NCI-H69 (cell line): ENCODE data around the gene HRH1.
"Not testable (repeated sequence)": the region's sequence is repeated elsewhere in the genome, so short reads cannot be mapped to it uniquely, and the experiment has no call there.

ENCODE experiments used
- DNase-seq: peaks from one replicate; lab custom pipeline; 2025; lab: John Stamatoyannopoulos, UW

The HRH1 gene

DNA sequence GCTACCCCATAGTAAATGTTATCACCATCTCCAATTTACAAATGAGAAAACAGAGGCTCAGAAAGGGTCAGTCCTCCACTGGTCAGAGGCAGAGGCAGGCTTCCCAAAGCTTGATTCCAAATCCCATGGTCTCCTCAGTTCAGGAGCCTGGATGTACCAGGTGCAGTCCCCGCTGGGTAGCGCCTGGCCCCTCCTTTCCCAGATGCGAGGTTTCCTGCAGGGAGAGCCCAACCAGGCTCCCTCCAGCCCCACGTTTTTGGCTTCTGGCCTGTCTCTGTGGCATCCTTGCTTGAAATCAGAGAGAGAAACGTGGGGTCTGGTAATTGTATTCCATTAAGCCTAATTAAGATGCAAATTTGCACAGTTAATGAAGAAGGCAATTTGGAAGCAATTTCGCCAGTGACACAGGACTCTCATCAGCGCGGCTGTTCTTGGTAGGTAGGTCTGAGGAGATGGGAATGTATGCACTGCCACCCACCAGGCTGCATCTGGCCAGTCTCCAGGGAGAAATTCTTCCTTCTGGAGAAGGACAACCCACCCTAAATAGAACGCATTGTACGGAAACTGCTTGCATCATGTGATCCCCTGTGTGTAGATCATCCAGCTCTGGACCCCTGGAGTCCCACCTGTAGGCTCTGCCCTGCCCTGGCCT, 50.5 kb downstream of the HRH1 start:
- DNase-seq: peak; percentile 98

DNA sequence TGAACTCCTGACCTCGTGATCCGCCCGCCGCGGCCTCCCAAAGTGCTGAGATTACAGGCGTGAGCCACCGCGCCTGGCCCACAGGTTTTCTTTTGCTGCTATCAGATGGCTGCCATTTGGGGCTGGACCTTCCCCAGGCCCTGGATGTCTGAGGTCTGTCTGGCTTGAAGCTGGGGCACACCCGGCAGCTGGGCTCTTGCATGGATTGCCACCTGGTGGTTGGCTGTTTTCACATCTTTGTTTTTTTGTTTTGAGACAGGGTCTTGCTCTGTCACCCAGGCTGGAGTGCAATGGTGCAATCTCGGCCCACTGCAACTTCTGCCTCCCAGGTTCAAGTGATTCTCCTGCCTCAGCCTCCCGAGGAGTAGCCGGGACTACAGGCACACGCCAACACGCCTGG, 51.6 kb downstream of the HRH1 start:
- peak; percentile 83 for DNase-seq

DNA sequence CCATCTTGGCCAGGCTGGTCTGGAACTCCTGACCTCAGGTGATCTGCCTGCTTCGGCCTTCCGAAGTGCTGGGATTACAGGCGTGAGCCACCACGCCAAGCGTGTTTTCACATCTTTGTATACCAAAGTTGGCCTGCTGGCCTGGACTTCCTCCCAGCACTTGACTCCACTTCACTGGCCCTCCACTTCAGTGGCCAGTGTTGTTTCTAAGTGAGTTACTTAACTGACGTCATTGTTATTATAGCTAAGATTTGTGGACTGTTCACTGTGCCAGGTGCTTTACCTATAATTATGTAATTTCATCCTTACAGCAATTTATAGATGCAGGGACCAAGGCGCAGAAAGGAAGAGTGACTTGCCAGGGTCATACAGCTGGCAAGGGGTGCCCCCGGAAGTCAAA, 52.0 kb downstream of the HRH1 start:
- peak; percentile 93 for DNase-seq

DNA sequence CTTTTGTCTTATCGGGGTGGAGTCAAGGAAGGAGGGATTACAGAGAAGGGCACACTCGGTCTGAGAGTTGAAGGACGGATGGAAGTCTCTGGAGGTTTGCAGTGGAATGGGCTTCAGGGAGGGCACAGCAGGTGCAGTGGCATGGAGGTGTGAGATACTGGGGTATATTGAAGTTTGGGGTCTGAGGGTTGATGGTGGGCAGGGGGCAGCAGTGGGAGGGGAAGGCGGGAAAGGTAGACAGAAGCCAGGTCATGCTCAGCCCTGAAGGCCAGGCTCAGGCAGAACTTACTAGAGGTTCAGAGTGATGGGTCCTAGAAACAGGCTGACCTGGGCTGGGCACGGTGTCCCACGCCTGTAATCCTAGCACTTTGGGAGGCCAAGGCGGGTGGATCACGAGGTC, 52.7 kb downstream of the HRH1 start:
- DNase-seq: no peak

- DNase-seq: no peak
Observed at GRCh38 chr3:11211531-11212298, 57.4 kb downstream of the HRH1 start.

DNA sequence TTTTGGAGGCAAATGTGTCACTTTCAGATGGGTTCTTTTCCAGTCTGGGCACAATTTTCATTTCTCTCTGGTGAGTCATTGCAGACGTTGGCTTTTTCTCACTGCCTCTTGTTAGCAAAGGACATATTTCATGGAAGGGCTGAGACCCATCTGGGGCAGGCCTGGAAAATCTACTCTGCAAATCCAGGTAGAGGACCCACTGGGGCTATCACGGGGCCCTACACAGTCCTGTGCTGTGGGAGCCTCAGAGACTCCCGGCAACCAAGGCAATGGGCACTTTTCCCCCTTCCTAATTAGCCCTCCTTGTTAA, 58.0 kb downstream of the HRH1 start:
- no peak for DNase-seq

- no peak for DNase-seq
Observed at GRCh38 chr3:11212784-11213183, 58.5 kb downstream of the HRH1 start.

DNA sequence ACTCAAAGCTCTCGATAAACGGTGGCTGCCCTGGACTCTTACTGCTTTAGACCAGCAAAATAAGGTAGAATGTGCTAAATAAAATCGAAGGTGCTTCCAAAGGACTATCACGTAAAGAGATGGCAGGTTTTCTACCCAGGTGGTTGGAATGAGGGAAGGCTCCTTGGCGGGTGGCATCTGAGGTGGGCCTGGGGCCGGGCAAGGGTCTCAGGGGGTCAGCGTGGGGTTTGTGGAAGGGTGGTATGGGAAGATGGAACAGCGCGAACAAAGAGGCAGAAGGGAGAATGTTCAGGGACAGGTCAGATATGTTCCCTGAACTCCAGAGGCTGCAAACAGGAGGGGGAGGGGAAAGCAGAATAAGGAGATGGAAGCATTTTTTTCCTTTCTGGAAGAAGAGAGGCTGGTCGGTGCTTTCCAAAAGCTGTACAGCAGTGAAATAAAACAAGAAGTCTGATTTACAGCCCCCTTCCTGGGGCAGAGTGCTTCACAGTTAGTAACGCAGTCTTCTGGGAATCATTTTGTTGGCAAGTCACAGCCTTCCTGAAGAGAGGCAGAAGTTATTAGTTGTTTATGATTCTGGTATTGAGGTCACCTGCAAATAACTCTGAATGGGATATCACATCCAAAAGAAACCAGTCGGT, 59.6 kb downstream of the HRH1 start:
- DNase-seq: no peak

- no peak for DNase-seq
Observed at GRCh38 chr3:11214451-11214978, 60.2 kb downstream of the HRH1 start.

GRCh38 chr3:11217370-11217769, 63.1 kb downstream of the HRH1 start:
- DNase-seq: not testable (repeated sequence)

GRCh38 chr3:11220230-11220629, 65.9 kb downstream of the HRH1 start:
- DNase-seq: no peak

DNA sequence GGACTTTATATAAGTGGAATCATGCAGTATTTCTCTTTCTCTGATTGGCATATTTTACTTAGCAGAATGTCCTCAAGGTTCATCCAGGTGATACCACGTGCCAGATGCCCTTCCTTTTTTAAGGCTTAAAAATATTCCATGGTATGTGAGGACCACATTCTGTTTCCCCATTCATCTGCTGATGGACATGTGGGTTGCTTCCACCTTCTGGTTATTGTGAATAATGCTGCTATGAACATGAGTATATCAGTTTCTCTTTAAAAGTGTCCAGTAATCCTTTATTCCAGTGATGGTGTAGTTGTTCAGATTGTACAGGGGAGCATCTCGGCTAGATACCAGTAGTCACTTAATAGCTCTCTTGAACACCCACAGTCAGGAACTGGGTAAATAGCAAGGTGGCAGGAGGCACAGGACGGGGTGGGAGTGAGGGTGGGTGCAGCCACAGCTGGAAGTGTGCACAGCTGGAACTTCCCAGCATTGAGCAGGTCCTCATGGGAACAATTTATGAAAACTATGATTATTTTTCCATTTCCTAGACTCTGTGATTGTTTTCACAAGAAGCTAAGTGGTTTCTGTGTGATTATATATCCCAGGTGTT, 67.6 kb downstream of the HRH1 start:
- peak; percentile 4 for DNase-seq

DNA sequence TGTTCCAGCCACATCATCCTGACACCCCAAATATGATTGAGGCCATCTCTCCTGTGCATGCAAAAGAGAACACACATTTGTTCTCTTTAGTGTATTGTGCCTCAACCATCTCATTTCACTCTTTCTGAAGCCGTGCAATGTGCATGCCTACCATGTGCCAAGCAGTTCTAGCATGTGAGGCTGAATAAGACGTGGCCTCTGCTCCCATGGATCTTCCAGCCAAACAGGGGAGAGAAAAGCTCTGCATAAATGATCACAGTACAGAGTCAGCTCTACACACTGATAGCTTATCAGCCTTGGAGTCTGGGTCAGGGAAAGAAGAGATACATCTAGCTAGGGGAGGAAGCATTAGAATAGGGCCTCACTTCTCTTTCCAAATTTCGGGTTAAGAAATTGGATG, 69.7 kb downstream of the HRH1 start:
- no peak for DNase-seq

- no peak for DNase-seq
Observed at GRCh38 chr3:11224870-11225229, 70.6 kb downstream of the HRH1 start.

GRCh38 chr3:11226042-11226370, 71.7 kb downstream of the HRH1 start:
- no peak for DNase-seq

- no peak for DNase-seq
Observed at GRCh38 chr3:11228041-11228440, 73.7 kb downstream of the HRH1 start.

DNA sequence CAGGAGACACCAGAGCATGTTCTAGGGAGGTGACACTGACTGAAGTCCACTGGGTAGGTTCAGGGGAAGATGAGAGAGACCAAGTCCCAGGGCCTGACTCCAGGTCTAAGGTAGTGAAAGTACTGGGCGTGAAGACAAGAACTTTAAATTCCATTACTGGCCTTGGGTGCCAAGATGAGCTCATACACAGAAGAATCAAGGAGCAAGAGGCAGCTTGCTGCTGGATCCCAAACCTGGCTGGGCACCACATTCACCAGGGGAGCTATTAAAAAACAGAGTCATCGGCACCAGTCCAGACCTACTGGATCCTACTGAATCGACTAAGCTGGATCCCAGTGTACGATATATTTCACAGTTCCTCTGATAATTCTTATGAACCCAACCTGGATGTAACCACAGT, 75.8 kb downstream of the HRH1 start:
- DNase-seq: no peak

- no peak for DNase-seq
Observed at GRCh38 chr3:11230832-11231231, 76.5 kb downstream of the HRH1 start.

DNA sequence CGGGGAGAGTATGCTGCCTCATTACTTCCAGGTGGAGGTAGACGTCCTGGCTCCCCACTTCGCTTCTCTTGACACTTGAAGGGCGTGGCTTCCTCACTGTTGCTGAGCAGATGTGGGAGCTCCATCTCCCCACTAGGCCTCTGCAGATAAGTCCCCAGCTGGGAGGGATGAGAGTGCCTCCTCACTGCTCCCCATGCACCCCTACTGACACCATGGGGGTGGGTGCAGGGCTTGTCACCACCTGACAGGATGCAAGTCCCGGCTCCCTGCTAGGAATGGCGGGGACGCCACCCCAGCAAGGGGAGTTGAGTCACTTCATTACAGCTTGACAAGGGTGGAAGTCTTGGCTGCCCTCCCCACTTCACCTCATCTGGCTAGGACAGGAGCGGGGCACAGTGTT, 81.1 kb downstream of the HRH1 start:
- no peak for DNase-seq

DNA sequence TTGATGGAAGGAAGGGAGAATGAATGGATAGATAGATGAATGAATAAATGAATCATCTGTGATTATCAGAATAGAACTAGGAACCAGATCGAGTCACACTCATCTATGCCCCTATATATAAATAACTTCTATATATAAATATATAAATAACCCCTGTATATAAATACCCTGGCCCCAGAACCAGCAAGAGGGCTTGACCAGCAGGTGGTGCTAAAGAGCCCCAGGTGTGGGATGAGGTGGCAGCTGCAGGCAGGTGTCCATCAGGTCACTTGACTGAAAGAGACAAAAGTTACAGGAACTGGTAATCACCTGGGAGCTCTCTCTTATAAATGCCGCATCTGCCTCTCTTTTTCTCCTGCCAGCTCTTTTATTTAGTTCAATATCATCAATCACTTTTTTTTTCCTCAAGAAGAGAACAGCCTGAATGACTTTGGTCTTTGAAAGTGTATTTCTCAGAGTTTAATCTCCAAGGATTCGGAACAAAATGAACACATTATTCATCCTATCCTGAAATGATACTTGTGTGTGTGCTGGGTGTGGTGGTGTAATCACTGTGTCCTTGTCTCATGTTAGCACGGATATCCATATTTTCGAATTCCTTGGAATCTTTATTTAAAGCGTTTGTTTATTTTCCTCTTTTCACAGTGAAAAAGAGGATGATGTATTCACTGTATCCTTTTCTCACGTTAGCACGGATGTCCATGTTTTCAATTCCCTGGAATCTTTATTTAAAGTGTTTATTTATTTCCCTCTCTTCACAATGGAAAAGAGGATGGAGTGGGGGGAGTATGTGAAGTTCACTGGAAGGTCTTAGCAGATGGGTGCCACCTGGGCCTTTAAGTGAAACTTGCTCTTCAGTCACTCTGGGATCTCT, 82.5 kb downstream of the HRH1 start:
- peak; percentile 75 for DNase-seq

DNA sequence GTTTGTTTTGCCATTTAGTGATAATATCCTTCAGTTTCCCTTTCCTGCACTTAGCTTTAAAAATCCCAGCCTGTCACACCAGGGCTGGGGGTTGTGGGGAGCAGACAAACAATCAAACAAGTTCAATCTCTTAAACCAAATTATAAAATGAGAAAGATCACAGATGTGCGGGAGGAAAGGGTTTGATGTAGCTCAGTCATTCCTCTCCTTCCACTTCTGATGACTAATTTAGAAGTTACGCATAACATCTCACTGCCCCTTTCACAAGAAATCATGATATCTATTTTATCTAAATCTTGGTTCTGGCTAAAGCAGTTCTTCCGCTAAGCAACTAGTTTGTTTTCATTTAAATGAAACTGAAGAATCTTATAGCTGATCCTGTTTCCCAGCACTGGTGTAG, 83.8 kb downstream of the HRH1 start:
- no peak for DNase-seq

DNA sequence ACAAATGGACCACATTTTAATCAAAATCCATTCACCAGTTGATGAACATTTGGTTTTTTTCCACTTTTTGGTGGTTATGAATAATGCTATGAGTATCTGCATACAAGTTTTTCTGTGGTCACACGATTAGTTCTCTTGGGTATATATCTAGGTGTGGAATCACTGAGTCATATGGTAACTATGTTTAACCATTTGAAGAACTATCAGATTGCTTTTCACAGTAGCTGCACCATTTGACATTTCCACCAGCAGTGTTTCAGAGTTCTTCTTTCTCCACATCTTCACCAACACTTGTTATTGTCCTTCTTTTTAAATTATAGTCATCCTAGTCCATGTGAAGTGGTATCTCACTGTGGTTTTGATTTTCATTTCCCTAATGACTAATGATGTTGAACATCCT, 84.6 kb downstream of the HRH1 start:
- no peak for DNase-seq
